Measurements from ENCODE around the gene CDC14B.
"Not testable (repeated sequence)": the region's sequence is repeated elsewhere in the genome, so short reads cannot be mapped to it uniquely, and the experiment has no call there.

CDC14B gene

GRCh38 chr9:96587338-96588315 is 32.0 kb downstream of the CDC14B start:
- Mint-ChIP-seq H3K4me3 (no peak overlapping the region), H3K9me3 (no peaks in the 10 kb centered on the region), H3K36me3 (ENCODE audit: low read depth) (no peaks in the 10 kb centered on the region), H3K4me1 (ENCODE audit: low read depth) (no peaks in the 10 kb centered on the region), H3K27me3 (peaks cover 1% of the 10 kb centered on the region), H3K27ac (no peak overlapping the region)
- intact Hi-C loops (cut with micrococcal nuclease) = no loop called here

DNA sequence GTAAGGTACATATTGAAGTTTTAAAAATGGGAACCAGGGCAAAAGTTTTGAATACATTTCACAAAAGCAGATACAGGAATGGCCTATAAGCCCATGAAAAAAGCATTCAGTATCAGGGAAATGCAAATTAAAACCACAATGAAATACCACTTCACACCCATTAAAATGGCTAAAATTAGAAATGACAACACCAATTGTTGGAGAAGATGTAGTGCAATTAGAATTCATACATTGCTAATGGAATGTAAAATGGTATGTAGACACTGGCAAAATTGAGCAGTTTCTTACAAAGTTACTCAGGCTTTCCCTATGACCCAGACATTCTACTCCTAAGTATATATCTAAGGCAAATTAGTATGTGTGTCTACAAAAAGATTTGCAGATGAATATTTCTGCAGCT is 34.2 kb downstream of the CDC14B start:
- intact Hi-C loops (cut with micrococcal nuclease) = no loop called here
- H3K4me3 Mint-ChIP-seq = no peak overlapping the region
- no peak overlapping the region for H3K27ac Mint-ChIP-seq
- no peaks in the 10 kb centered on the region for H3K9me3 Mint-ChIP-seq
- no peaks in the 10 kb centered on the region for H3K27me3 Mint-ChIP-seq
- peaks cover 5% of the 10 kb centered on the region for H3K4me1 Mint-ChIP-seq (ENCODE audit: low read depth)
- no peaks in the 10 kb centered on the region for H3K36me3 Mint-ChIP-seq (ENCODE audit: low read depth)

- H3K27ac Mint-ChIP-seq; H3K9me3 Mint-ChIP-seq; intact Hi-C loops (cut with micrococcal nuclease); H3K4me3 Mint-ChIP-seq; H3K4me1 Mint-ChIP-seq (ENCODE audit: low read depth); H3K36me3 Mint-ChIP-seq (ENCODE audit: low read depth); H3K27me3 Mint-ChIP-seq: not testable (repeated sequence)
Observed at GRCh38 chr9:96582199-96582598, 37.4 kb downstream of the CDC14B start.

DNA sequence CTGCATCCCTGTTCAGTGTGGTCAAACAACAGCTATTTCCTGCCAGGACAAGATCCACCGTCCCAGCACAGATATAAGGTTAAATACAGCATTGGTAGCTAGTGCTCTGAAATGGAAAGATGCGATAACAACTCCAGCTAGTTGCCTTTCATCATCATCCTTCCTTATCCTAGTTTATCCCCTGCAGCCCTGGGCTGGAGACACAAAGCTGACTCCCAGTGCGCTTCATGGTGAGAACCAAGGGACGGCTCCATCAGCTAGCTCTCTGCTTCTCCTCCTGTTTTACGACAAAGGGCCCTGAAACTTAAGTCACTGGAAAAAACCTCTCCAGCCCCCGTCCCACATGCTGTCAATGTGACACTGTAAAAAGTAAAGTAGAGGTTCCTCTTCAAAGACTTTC is 37.9 kb downstream of the CDC14B start:
- Mint-ChIP-seq H3K27ac (no peak overlapping the region), H3K36me3 (ENCODE audit: low read depth) (no peaks in the 10 kb centered on the region), H3K27me3 (no peaks in the 10 kb centered on the region), H3K4me3 (no peak overlapping the region), H3K9me3 (no peaks in the 10 kb centered on the region), H3K4me1 (ENCODE audit: low read depth) (peaks cover 5% of the 10 kb centered on the region)
- intact Hi-C loops (cut with micrococcal nuclease) = no loop called here

GRCh38 chr9:96581301-96581700 is 38.3 kb downstream of the CDC14B start:
- H3K4me1 Mint-ChIP-seq (ENCODE audit: low read depth) = peaks cover 5% of the 10 kb centered on the region
- H3K4me3 Mint-ChIP-seq = no peak overlapping the region
- intact Hi-C loops (cut with micrococcal nuclease) = no loop called here
- no peak overlapping the region for H3K27ac Mint-ChIP-seq
- H3K9me3 Mint-ChIP-seq = no peaks in the 10 kb centered on the region
- no peaks in the 10 kb centered on the region for H3K27me3 Mint-ChIP-seq
- no peaks in the 10 kb centered on the region for H3K36me3 Mint-ChIP-seq (ENCODE audit: low read depth)

DNA sequence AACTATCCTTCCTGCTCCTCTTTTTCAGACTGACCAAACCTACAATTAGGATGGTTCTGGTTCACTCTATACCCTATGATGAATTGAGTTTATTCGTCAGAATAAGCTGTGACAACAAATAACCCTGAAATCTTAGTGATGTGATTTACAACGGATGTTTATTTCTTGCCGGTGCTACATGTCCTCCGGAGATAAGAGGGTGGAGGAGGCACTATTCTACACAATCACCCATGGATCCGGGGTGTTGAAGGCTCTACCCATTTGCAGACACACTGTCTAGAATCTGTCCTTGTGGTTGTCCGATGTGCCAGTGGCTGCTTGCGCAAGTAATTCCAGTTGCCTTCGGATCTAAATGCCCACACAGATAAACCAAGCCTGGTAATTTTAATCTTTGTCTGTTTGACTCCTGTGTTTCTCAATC is 44.7 kb downstream of the CDC14B start:
- Mint-ChIP-seq H3K27me3 (peaks cover 4% of the 10 kb centered on the region), H3K4me1 (ENCODE audit: low read depth) (peaks cover 6% of the 10 kb centered on the region), H3K9me3 (no peaks in the 10 kb centered on the region), H3K36me3 (ENCODE audit: low read depth) (no peaks in the 10 kb centered on the region), H3K4me3 (no peak overlapping the region), H3K27ac (no peak overlapping the region)
- intact Hi-C loops (cut with micrococcal nuclease) = no loop called here

DNA sequence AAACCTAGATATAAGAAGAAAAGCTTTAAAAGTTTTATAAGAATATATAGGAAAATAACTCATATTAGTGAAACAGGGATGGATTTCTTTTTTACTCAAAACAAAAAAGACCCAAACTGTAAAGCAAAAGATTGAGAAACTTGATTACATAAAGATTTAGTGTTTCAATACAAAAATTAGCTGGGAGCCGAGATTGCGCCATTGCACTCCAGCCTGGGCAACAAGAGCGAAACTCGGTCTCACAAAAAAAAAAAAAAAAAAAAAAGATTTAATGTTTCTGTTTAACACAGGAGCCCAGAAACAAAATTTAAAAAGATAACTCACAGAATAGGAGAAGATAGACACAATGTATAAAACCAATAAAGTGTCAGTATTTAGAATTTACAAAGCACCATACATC is 45.2 kb downstream of the CDC14B start:
- H3K36me3 Mint-ChIP-seq (ENCODE audit: low read depth) = no peaks in the 10 kb centered on the region
- peaks cover 4% of the 10 kb centered on the region for H3K27me3 Mint-ChIP-seq
- H3K4me1 Mint-ChIP-seq (ENCODE audit: low read depth) = peaks cover 6% of the 10 kb centered on the region
- no peak overlapping the region for H3K27ac Mint-ChIP-seq
- H3K4me3 Mint-ChIP-seq = no peak overlapping the region
- intact Hi-C loops (cut with micrococcal nuclease) = no loop called here
- no peaks in the 10 kb centered on the region for H3K9me3 Mint-ChIP-seq

- Mint-ChIP-seq H3K27me3 (peaks cover 42% of the 10 kb centered on the region), H3K9me3 (no peaks in the 10 kb centered on the region), H3K4me3 (peak overlapping the region; percentile 84), H3K4me1 (ENCODE audit: low read depth) (peaks cover 11% of the 10 kb centered on the region), H3K27ac (peak overlapping the region; percentile 88), H3K36me3 (ENCODE audit: low read depth) (no peaks in the 10 kb centered on the region)
- intact Hi-C loops (cut with micrococcal nuclease) = loop anchor here (5.0 to 10.0 kb wide), 2 partner anchors 112 to 240 kb away; partner anchors contain the start of gene HABP4
Observed at GRCh38 chr9:96567203-96567700, 52.4 kb downstream of the CDC14B start.

DNA sequence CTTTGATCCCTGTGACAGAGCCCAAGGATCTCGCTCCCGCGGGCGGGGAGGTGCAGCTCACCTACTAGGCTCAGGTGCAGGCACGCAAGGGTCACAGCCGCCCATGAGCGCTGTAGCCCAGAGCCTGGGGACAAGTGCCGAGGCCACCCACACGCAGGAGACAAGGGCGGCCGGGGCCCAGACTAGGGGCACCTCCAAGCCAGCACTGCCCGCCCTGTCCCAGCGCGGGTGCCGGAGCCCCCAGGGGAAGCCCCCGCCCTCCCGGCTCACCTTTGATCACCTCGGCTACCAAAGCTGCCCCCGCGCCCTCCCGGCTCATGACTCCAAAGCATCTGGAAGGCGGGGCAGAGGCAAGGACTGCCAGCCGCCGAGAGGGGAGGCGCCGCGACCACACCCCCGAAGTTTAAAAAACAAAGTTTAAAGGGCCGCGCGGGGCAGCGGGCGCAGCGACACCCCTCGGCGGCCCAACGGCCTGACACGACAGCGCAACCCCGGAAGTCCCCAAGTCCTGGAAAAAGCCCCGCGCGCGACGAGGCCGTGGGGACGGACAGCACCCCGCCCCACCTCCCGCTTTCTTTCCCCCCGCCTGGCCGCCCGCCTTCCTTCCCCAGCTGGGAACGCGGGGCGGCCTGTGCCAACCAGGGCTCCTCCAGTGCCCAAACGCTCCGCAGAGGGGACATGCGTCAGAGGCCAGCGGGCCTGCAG is 53.0 kb downstream of the CDC14B start:
- Mint-ChIP-seq H3K36me3 (ENCODE audit: low read depth) (no peaks in the 10 kb centered on the region), H3K9me3 (no peaks in the 10 kb centered on the region), H3K27ac (peak overlapping the region; percentile 88), H3K4me1 (ENCODE audit: low read depth) (peaks cover 10% of the 10 kb centered on the region), H3K4me3 (peak overlapping the region; percentile 84), H3K27me3 (peaks cover 40% of the 10 kb centered on the region)
- intact Hi-C loops (cut with micrococcal nuclease) = loop anchor here (5.0 to 10.0 kb wide), 2 partner anchors 112 to 239 kb away; partner anchors contain the start of gene HABP4

GRCh38 chr9:96565671-96566497 is 53.8 kb downstream of the CDC14B start:
- Mint-ChIP-seq H3K9me3 (no peaks in the 10 kb centered on the region), H3K36me3 (ENCODE audit: low read depth) (no peaks in the 10 kb centered on the region), H3K4me3 (peak overlapping the region; percentile 84), H3K27me3 (peaks cover 40% of the 10 kb centered on the region), H3K27ac (peak overlapping the region; percentile 88), H3K4me1 (ENCODE audit: low read depth) (peaks cover 10% of the 10 kb centered on the region)
- intact Hi-C loops (cut with micrococcal nuclease) = loop anchor here (5.0 to 10.0 kb wide), 2 partner anchors 111 to 239 kb away; partner anchors contain the start of gene HABP4

DNA sequence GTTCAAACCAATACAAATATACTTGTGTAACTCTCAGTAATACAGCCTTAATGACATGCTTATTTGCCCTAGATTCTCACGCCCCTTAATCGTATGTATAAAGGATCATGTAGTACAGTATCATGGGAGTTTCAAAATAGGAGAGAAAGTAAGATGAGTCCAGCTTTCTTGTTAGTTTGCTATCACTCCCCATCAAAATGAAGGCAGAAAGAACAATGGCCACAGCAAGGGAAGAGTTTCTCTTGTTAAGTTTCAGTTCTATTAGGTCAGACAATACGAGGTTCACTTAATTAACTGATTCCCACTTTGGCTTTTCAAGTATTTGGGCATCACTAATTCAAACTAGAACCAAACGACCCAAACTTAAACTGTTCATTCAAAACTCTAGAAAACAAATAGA is 55.4 kb downstream of the CDC14B start:
- Mint-ChIP-seq H3K4me3 (no peak overlapping the region), H3K4me1 (ENCODE audit: low read depth) (peaks cover 10% of the 10 kb centered on the region), H3K9me3 (no peaks in the 10 kb centered on the region), H3K27ac (no peak overlapping the region), H3K36me3 (ENCODE audit: low read depth) (no peaks in the 10 kb centered on the region), H3K27me3 (peaks cover 40% of the 10 kb centered on the region)
- intact Hi-C loops (cut with micrococcal nuclease) = loop anchor here (10.0 kb wide), 1 partner anchor 109 kb away; the partner anchor contains the start of gene HABP4

GRCh38 chr9:96559339-96559943 is 60.2 kb downstream of the CDC14B start:
- Mint-ChIP-seq H3K4me3 (no peak overlapping the region), H3K27ac (no peak overlapping the region), H3K27me3 (peaks cover 14% of the 10 kb centered on the region), H3K4me1 (ENCODE audit: low read depth) (peaks cover 7% of the 10 kb centered on the region), H3K36me3 (ENCODE audit: low read depth) (no peaks in the 10 kb centered on the region), H3K9me3 (no peaks in the 10 kb centered on the region)
- intact Hi-C loops (cut with micrococcal nuclease) = no loop called here

DNA sequence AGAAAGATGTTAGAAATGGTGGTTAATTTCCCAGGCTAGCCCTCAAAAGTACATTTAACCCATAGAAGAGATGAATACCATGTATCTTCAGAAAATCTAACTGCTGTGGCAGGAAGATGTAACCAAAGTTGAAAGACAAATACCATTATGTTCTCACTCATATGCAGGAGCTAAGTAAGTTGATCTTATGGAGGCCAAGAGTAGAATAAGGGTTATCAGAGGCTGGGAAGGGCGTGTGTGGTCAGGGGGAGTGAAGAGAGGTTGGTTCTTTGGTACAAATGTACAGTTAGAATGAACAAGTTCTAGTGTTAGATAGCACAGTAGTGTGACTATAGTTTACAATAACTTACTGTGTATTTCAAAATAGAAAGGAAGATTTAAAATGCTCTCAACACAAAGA is 61.7 kb downstream of the CDC14B start:
- intact Hi-C loops (cut with micrococcal nuclease) = no loop called here
- Mint-ChIP-seq H3K27me3 (peaks cover 2% of the 10 kb centered on the region), H3K4me3 (no peak overlapping the region), H3K36me3 (ENCODE audit: low read depth) (no peaks in the 10 kb centered on the region), H3K4me1 (ENCODE audit: low read depth) (peaks cover 7% of the 10 kb centered on the region), H3K27ac (no peak overlapping the region), H3K9me3 (no peaks in the 10 kb centered on the region)

Measured in dendritic cell treated with granulocyte-macrophage colony-stimulating factor and Interleukin-4, amounts not matched to agents 40 ng/mL and 50 ng/mL, for 4 days (primary cell).